OCI-LY1 (cell line): ENCODE measurements around the gene ZNF629.

Experiments
- H2AFZ ChIP-seq: fragments of 200-600 bp; sonication (generic), shearing (Covaris generic); 2 replicates; pipeline ENCODE4 v1.6.0; 2014; ENCODE audit warnings: antibody characterized with exemption, mild to moderate bottlenecking, low read length
- H3F3A ChIP-seq: fragments of 200-600 bp; sonication (generic), shearing (Covaris generic); 2 replicates; pipeline ENCODE4 v1.6.0; 2014; ENCODE audit warnings: mild to moderate bottlenecking, antibody characterized with exemption, low read length, moderate library complexity; ENCODE audit not compliant: insufficient read depth
- H3K27ac ChIP-seq: fragments of 200-600 bp; sonication (generic); 2 replicates; pipeline ENCODE4 v1.5.1; 2014; ENCODE audit warnings: low read length, mixed run types, mild to moderate bottlenecking, low read depth; ENCODE audit not compliant: poor library complexity, severe bottlenecking
- H3K27me3 ChIP-seq: fragments of 200-600 bp; sonication (generic); 2 replicates; pipeline ENCODE4 v1.6.0; 2014; ENCODE audit warnings: antibody characterized with exemption, mild to moderate bottlenecking, low read length, moderate library complexity; ENCODE audit not compliant: insufficient read depth
- H3K36me3 ChIP-seq: fragments of 200-600 bp; sonication (generic); 2 replicates; pipeline ENCODE4 v1.6.1; 2014; ENCODE audit warnings: mild to moderate bottlenecking, antibody characterized with exemption, low read length, moderate library complexity, mixed read lengths; ENCODE audit not compliant: insufficient read depth
- H3K4me1 ChIP-seq: fragments of 200-600 bp; sonication (generic); 2 replicates; pipeline ENCODE4 v1.5.1; 2014; ENCODE audit warnings: mild to moderate bottlenecking, low read length, moderate library complexity; ENCODE audit not compliant: insufficient read depth, severe bottlenecking
- H3K4me2 ChIP-seq: fragments of 200-600 bp; sonication (generic), shearing (Covaris generic); 2 replicates; pipeline ENCODE4 v1.6.1; 2014; ENCODE audit warnings: low read length
- H3K4me3 ChIP-seq: fragments of 200-600 bp; sonication (generic); 2 replicates; pipeline ENCODE4 v1.5.1; 2014; ENCODE audit warnings: low read length, low read depth, mild to moderate bottlenecking, mixed read lengths; ENCODE audit not compliant: poor library complexity, severe bottlenecking
- H3K79me2 ChIP-seq: fragments of 200-600 bp; shearing (Covaris generic); 2 replicates; pipeline ENCODE4 v1.6.1; 2016; ENCODE audit warnings: mixed run types, low read length, mixed read lengths; ENCODE audit not compliant: insufficient read depth
- H3K9ac ChIP-seq: fragments of 200-600 bp; sonication (generic), shearing (Covaris generic); 2 replicates; pipeline ENCODE4 v1.6.1; 2014; ENCODE audit warnings: mild to moderate bottlenecking, low read length, mixed read lengths
- H3K9me2 ChIP-seq: fragments of 200-600 bp; sonication (generic), shearing (Covaris generic); 2 replicates; pipeline ENCODE4 v1.6.1; 2014; ENCODE audit warnings: low read depth, mild to moderate bottlenecking, low read length, mixed read lengths
- H3K9me3 ChIP-seq: fragments of 200-600 bp; shearing (Covaris generic); 2 replicates; pipeline ENCODE4 v1.6.1; 2014; ENCODE audit warnings: low read length, mixed read lengths
- H4K20me1 ChIP-seq: fragments of 200-600 bp; sonication (generic), shearing (Covaris generic); 2 replicates; pipeline ENCODE4 v1.6.0; 2016; ENCODE audit warnings: mild to moderate bottlenecking, low read length; ENCODE audit not compliant: insufficient read depth
- EZH2 ChIP-seq: fragments of 200-600 bp; sonication (generic), shearing (Covaris generic); IDR thresholded peaks from 2 replicates; pipeline ENCODE4 v1.8.0; 2017; ENCODE audit warnings: borderline replicate concordance, mixed run types, mild to moderate bottlenecking, antibody characterized with exemption, low read length, moderate library complexity, mixed read lengths
- TF ChIP-seq, protein P1 (sequence below): fragments of 200-600 bp; sonication (generic), shearing (Covaris generic); IDR thresholded peaks from 2 replicates; pipeline ENCODE4 v1.5.1; 2017; ENCODE audit warnings: mild to moderate bottlenecking, antibody characterized with exemption, low read length, moderate library complexity, mixed read lengths

The ZNF629 gene

DNA sequence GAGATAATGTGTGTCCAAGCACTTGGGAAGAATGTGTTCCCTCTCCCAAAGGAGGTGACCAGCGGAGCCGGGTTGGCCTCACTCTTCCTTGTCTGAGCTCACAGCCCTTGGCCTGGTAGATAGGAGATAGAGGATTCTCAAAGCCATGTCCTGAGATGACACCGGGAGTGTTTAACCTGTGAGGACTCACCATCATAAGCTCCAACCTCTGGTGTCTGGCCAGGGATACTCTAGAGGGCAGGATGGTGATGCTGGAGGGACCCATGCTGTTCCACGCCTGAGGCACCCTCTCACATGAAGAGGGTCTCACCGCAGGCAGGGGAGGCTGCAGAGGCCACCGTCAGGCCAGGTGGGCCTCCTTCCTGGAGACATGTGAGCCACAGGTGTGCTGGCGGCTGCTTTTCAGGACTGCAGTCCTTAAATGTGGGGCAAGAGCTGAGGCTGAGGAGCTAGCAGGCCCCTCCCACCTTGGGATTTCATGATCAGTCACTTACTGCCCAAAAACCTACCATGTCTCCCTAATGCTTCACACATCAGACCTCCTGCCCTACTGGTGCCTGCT, 6.6 kb upstream of the ZNF629 start:
- Histone ChIP-seq H3K79me2 (no peaks in the 10 kb centered on the region), H3K27ac (no peak overlapping the region), H2AFZ (no peak overlapping the region), H3K4me1 (no peaks in the 10 kb centered on the region), H3K9me3 (no peaks in the 10 kb centered on the region), H3K4me3 (no peak overlapping the region), H3K27me3 (peaks cover 11% of the 10 kb centered on the region; the same call in 1 of the 2 replicates), H3K9me2 (no peaks in the 10 kb centered on the region), H4K20me1 (no peaks in the 10 kb centered on the region), H3K36me3 (no peaks in the 10 kb centered on the region), H3F3A (no peaks in the 10 kb centered on the region), H3K4me2 (no peak overlapping the region), H3K9ac (no peak overlapping the region)
- TF ChIP-seq EZH2: no peak
- TF ChIP-seq, protein P1, sequence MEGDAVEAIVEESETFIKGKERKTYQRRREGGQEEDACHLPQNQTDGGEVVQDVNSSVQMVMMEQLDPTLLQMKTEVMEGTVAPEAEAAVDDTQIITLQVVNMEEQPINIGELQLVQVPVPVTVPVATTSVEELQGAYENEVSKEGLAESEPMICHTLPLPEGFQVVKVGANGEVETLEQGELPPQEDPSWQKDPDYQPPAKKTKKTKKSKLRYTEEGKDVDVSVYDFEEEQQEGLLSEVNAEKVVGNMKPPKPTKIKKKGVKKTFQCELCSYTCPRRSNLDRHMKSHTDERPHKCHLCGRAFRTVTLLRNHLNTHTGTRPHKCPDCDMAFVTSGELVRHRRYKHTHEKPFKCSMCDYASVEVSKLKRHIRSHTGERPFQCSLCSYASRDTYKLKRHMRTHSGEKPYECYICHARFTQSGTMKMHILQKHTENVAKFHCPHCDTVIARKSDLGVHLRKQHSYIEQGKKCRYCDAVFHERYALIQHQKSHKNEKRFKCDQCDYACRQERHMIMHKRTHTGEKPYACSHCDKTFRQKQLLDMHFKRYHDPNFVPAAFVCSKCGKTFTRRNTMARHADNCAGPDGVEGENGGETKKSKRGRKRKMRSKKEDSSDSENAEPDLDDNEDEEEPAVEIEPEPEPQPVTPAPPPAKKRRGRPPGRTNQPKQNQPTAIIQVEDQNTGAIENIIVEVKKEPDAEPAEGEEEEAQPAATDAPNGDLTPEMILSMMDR: no peak

DNA sequence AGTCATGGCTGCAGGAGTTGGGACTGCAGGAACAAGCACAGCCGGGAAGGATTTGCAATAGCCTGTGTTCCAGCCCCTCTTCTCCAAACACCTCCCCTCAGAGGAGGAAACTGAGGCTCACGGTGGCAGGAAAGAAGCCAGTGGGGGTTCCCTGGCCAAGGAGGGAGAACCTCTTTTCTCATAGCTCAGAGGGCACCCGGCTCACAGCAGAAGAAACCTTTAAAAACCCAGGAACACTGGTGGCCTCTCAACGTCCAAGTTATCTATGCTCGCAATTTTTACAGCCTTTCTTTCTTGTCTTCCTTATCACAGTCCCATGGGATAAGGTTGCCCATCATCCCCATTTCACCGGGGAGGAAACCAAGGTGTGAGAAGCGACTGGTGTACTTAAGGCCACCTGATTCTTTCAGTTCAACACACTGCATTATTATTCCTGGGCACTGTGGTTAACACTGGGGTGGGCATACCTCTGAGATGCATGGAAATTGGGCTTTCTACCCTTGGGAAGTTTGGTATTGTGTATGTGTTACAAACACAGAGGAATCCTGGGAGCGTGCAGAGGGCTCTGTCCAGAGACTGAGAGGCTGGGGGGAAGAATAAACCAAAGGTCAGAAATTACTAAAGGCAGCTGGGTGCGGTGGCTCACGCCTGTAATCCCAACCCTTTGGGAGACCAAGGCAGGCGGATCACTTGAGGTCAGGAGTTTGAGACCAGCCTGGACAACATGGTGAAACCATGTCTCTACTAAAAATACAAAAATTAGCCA, 791 bp upstream of the ZNF629 start:
- no peak overlapping the region for H3K4me2 ChIP-seq
- H3K9me2 ChIP-seq: no peaks in the 10 kb centered on the region
- no peaks in the 10 kb centered on the region for H4K20me1 ChIP-seq
- no peak overlapping the region for H3K27ac ChIP-seq
- no peaks in the 10 kb centered on the region for H3K4me1 ChIP-seq
- no peaks in the 10 kb centered on the region for H3F3A ChIP-seq
- H3K36me3 ChIP-seq: no peaks in the 10 kb centered on the region
- no peak overlapping the region for H3K9ac ChIP-seq
- no peak overlapping the region for H3K4me3 ChIP-seq
- H2AFZ ChIP-seq: no peak overlapping the region
- H3K9me3 ChIP-seq: no peaks in the 10 kb centered on the region
- 0 out of 2 replicates have a peak, but pooled peaks cover 9% of the 10 kb centered on the region for H3K27me3 ChIP-seq
- no peak for TF ChIP-seq EZH2
- TF ChIP-seq, protein P1: no peak
- H3K79me2 ChIP-seq: no peaks in the 10 kb centered on the region

GRCh38 chr16:30786115-30786935, 680 bp downstream of the ZNF629 start:
- Histone ChIP-seq H3K4me3 (peak overlapping the region; percentile 14), H3K36me3 (no peaks in the 10 kb centered on the region), H3K9me2 (no peaks in the 10 kb centered on the region), H3K27me3 (0 out of 2 replicates have a peak, but pooled peaks cover 9% of the 10 kb centered on the region), H3K4me1 (no peaks in the 10 kb centered on the region), H3K9me3 (no peaks in the 10 kb centered on the region), H3K27ac (no peak overlapping the region), H3F3A (no peaks in the 10 kb centered on the region), H3K4me2 (no peak overlapping the region), H3K9ac (no peak overlapping the region), H4K20me1 (no peaks in the 10 kb centered on the region), H3K79me2 (no peaks in the 10 kb centered on the region), H2AFZ (no peak overlapping the region)
- TF ChIP-seq EZH2: no peak
- TF ChIP-seq, protein P1: no peak
